Measurements from ENCODE around the gene PPM1N. TPM values are rescaled to one million over a fixed set of nuclear protein-coding genes. Genes with fewer than 3 reads are reported as not detected.

PPM1N gene
- total and polyA plus RNA-seq, 2 of the 13 experiments (the other 11 are each of a cell fraction or from before 2014, with no cell fraction given): 0.31 to 1.8 TPM

GRCh38 chr19:45478454-45479238 lies 19.6 kb upstream of the PPM1N start (continued):
- TF ChIP-seq DMTF1 (CRISPR knock-in tag; IDR thresholded peaks at IDR 0.05): no peak
- peak; percentile 35 for TF ChIP-seq PAXIP1 (CRISPR knock-in tag; conservative IDR thresholded peaks at IDR 0.05)
- TF ChIP-seq ZNF142 (CRISPR knock-in tag; IDR thresholded peaks at IDR 0.05): peak; percentile 78; the same call in 1 of the 2 replicates
- peak; percentile 5; the same call in 1 of the 2 replicates for TF ChIP-seq FOXK2 (IDR thresholded peaks at IDR 0.05)
- peak; percentile 100 for TF ChIP-seq SNAPC2 (CRISPR knock-in tag; IDR thresholded peaks at IDR 0.05)
- TF ChIP-seq CREB1 (IDR thresholded peaks at IDR 0.05): 0 out of 2 replicates have a peak, but pooled peaks have one; percentile 1
- peak; percentile 82 for TF ChIP-seq CREB1 (CRISPR knock-in tag; IDR thresholded peaks at IDR 0.05)
- TF ChIP-seq CHD4 (IDR thresholded peaks at IDR 0.05; ENCODE audit: borderline replicate concordance, low read length): no peak; the same call in 1 of the 2 replicates
- no peak for TF ChIP-seq PTBP1 (IDR thresholded peaks at IDR 0.05; ENCODE audit: low read depth, low read length, poor library complexity, severe bottlenecking)
- peak; percentile 91 for TF ChIP-seq ZNF24 (IDR thresholded peaks at IDR 0.05)
- TF ChIP-seq ZMYM4 (CRISPR knock-in tag; IDR thresholded peaks at IDR 0.05): no peak
- TF ChIP-seq CCDC6 (CRISPR knock-in tag; IDR thresholded peaks at IDR 0.05): no peak
- no peak; the same call in 1 of the 2 replicates for TF ChIP-seq ZNF225 (CRISPR knock-in tag; IDR thresholded peaks at IDR 0.05)
- no peak for TF ChIP-seq MZF1 (CRISPR knock-in tag; IDR thresholded peaks at IDR 0.05; ENCODE audit: borderline replicate concordance)
- no peak for TF ChIP-seq ARNT (IDR thresholded peaks at IDR 0.05)
- peak; percentile 95 for TF ChIP-seq ZNF143 (CRISPR knock-in tag; IDR thresholded peaks at IDR 0.05)
